Sigmoid colon (tissue), 3 donors: Measurements from ENCODE around the gene SEMA3F.

Source experiments
- CTCF ChIP-seq, 4 experiments: fragments of 450-650 bp in 3 of 4; fragments of 200-600 bp in 1 of 4; IDR thresholded peaks; one replicate each; pipeline ENCODE4 v1.5.1; 2016 to 2019; ENCODE audit warnings: antibody characterized with exemption in 4 of 4, mild to moderate bottlenecking in 3 of 4, moderate library complexity in 2 of 4
- POLR2A ChIP-seq, 2 donors: fragments of 450-650 bp; IDR thresholded peaks; one replicate each; pipeline ENCODE4 v1.6.1; 2016; ENCODE audit warnings: antibody characterized with exemption in 2 of 2, mild to moderate bottlenecking in 2 of 2, moderate library complexity in 2 of 2

GRCh38 chr3:50134367-50134766 lies 20.8 kb upstream of the SEMA3F start:
- TF ChIP-seq CTCF (IDR thresholded peaks at IDR 0.05) (no peak), POLR2A (IDR thresholded peaks at IDR 0.05) (no peak)
